ENCODE measurements around the gene MIS18A.

- TF ChIP-seq POLR2A (IDR thresholded peaks at IDR 0.05; ENCODE audit: low read depth, low read length) = no peak
- TF ChIP-seq POLR2AphosphoS5 (IDR thresholded peaks at IDR 0.05; ENCODE audit: low read depth, low read length) = no peak
- no peak for TF ChIP-seq TAF1 (IDR thresholded peaks at IDR 0.05; ENCODE audit: borderline replicate concordance, low read depth, low read length)
These were observed 36.8 kb upstream of the MIS18A start for GRCh38 chr21:32315511-32316281.
